Suppressor macrophage (primary cell): ENCODE data around the gene SLC29A1.
A peak's percentile ranks its signal among the peaks of the same experiment; 100 is the strongest.

ENCODE experiments used
- DNase-seq, 4 experiments: peaks; one replicate each; pipeline ENCODE4 v3.0.0-alpha.2; 2020 to 2022

The SLC29A1 gene

DNA sequence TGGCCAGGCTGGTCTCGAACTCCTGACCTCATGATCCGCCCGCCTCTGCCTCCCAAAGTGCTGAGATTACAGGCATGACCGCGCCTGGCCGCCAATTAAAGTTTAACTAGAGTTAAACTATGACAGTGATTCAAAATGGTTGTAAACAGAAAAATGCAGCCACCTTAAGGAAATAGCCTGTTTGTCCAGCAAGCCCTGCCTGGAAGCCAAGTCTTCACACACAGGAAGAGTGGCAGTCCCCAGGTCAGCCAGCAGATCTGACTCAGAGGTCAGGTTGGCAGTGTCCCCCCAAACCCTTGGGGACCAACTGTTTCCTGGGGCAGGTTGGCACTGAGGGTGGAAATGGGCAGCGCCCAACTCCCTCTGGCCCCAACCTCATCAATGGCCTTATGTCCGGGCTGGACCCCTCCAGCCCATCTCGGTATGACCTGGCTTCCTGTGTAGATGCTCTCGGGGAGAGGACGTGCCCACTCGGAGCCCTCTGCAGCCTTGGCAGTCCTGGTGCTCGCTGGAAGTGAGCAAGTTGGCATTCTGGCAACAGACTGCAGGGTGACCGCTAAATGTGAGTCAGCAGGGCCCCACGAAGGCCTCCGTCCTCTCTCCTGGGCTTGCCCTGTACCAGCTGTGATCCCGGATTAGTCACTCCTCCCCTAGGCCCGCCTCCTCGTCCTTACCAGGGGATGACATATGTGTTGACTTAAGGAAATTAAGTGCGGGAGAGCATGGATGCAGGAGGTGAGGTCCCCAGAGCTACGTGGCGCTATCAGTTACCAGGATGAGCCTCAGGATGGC lies 13.8 kb downstream of the SLC29A1 start:
- DNase-seq, result peak; percentile 93 to 96 (median 94)

GRCh38 chr6:44237813-44238433 lies 14.5 kb downstream of the SLC29A1 start:
- peak; percentile 89 to 93 (median 91) for DNase-seq

GRCh38 chr6:44238687-44239350 lies 15.4 kb downstream of the SLC29A1 start:
- no peak for DNase-seq

GRCh38 chr6:44243345-44243744 lies 19.9 kb downstream of the SLC29A1 start:
- DNase-seq, result no peak

GRCh38 chr6:44245391-44245911 lies 22.1 kb downstream of the SLC29A1 start:
- no peak for DNase-seq

GRCh38 chr6:44245912-44246662 lies 22.7 kb downstream of the SLC29A1 start:
- DNase-seq, result peak; percentile 80 to 94 (median 89)

- DNase-seq, result peak; percentile 94 to 97 (median 96)
Measured at GRCh38 chr6:44246663-44247337, 23.4 kb downstream of the SLC29A1 start, which contains the start of gene HSP90AB1. Gene HSP90AB1, plus strand, starts transcription at chr6:44247101. Its CDS starts 1,529 bp downstream, at chr6:44248630.

GRCh38 chr6:44247338-44248302 lies 24.2 kb downstream of the SLC29A1 start:
- peak; percentile 79 to 91 (median 82) for DNase-seq

DNA sequence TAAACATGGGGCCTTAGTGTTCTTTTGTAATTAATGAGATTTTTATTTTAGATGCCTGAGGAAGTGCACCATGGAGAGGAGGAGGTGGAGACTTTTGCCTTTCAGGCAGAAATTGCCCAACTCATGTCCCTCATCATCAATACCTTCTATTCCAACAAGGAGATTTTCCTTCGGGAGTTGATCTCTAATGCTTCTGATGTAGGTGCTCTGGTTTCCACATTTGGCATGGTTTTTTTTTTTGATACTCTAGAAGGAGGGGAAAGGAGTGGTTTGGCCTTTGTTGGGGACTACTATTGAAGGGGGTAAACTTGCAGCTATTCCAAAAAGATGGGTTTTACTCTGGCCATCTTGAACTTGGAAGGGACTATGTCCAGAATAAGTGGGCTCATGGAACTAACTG lies 25.2 kb downstream of the SLC29A1 start:
- no peak for DNase-seq

GRCh38 chr6:44249082-44249748 lies 25.8 kb downstream of the SLC29A1 start:
- DNase-seq, result no peak

GRCh38 chr6:44250067-44250717 lies 26.8 kb downstream of the SLC29A1 start:
- DNase-seq, result no peak

GRCh38 chr6:44250718-44251123 lies 27.3 kb downstream of the SLC29A1 start:
- no peak for DNase-seq

GRCh38 chr6:44251576-44252524 lies 28.5 kb downstream of the SLC29A1 start:
- no peak for DNase-seq

- peak; percentile 58 to 78 (median 60) for DNase-seq
Measured at GRCh38 chr6:44253307-44254101, 30.1 kb downstream of the SLC29A1 start.

DNA sequence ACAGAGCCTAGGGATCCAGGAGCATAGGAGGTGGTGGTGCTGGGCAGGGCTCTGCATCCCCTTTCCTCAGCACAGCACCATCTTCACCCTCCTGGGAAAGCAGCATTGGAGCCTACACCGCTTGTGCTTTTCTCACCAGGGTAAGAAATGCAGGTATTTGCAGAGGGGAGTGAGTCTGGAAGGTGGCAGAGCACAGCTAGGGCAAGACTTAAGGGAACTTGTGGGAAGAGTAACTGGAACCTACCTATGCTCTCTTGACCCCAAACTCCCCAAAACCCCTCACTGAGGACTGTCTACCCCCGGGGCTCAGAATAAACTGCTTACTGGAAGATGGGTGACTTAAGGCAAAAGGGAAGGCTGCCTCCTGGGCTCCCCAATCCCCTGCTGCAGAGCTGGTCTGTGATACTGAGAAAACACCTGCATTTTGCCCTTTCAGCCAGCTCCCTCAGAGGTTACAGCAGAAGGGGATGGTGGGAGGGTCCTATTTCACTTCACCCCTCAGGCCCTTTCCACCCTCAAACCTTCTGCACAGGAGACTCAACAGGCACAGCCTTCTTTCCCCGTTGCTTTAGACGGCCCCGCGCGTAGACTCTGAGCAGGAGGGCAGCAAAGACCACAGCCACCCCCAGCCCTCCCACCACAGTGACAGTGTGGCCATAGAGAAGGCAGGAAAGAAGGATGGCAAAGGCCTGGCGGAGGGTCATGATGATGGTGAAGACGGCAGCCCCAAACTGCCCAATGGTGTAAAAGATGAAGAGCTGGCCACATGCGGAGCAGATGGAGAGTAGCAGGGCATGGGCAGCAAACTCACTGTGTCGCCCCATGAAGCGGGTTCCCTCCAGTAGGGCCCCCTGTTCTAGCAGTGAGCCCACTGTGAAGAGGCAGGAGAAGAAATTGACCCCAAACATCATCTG lies 31.1 kb downstream of the SLC29A1 start:
- DNase-seq, result no peak
